Heart right ventricle (tissue), 16 donors: Measurements from ENCODE around the gene PHC1. TPM values are rescaled to one million over a fixed set of nuclear protein-coding genes. Genes with fewer than 3 reads are reported as not detected.
"Not testable (repeated sequence)": the region's sequence is repeated elsewhere in the genome, so short reads cannot be mapped to it uniquely, and the experiment has no call there.

Source experiments
- ATAC-seq, 8 donors: fragments of 200-7000 bp; cut with Tn5 transposase; one replicate each; pipeline ENCODE4 v1.9.1; 2020; ENCODE audit warnings: mild to moderate bottlenecking in 8 of 8, moderate library complexity in 8 of 8, moderate number of reproducible peaks in 1 of 8
- DNase-seq, 2 donors: peaks; one replicate each; pipeline ENCODE4 v3.0.0-alpha.2; 2020
- H3K27ac ChIP-seq, 10 donors: fragments of 200-600 bp; sonication (generic) in 2 of 10; one replicate each; pipeline versions ENCODE4 v1.5.0 to v1.8.0; 2020 to 2022; ENCODE audit warnings: mild to moderate bottlenecking in 3 of 10
- H3K27me3 ChIP-seq, 7 donors: fragments of 200-600 bp; one replicate each; pipeline ENCODE4 v1.8.0; 2021 to 2022; ENCODE audit warnings: mild to moderate bottlenecking in 2 of 7
- H3K36me3 ChIP-seq, 9 donors: fragments of 200-600 bp; sonication (generic) in 1 of 9; one replicate each; pipeline versions ENCODE4 v1.5.0 to v1.8.0; 2020 to 2022; ENCODE audit warnings: mild to moderate bottlenecking in 2 of 9
- H3K4me1 ChIP-seq, 9 donors: fragments of 200-600 bp; sonication (generic) in 1 of 9; one replicate each; pipeline versions ENCODE4 v1.5.0 to v1.8.0; 2020 to 2022; ENCODE audit warnings: mild to moderate bottlenecking in 4 of 9
- H3K4me3 ChIP-seq, 10 donors: fragments of 200-600 bp; sonication (generic) in 2 of 10; one replicate each; pipeline versions ENCODE4 v1.5.0 to v1.8.0; 2020 to 2022; ENCODE audit warnings: mild to moderate bottlenecking in 7 of 10, moderate library complexity in 2 of 10
- H3K9me3 ChIP-seq, 11 donors: fragments of 200-600 bp in 10 of 11; sonication (generic) in 2 of 11; one replicate each; pipeline versions ENCODE4 v1.5.0 to v1.8.0; 2013 to 2022; ENCODE audit warnings: mild to moderate bottlenecking in 2 of 11, control low read depth in 1 of 11, moderate library complexity in 1 of 11
- WGBS, 2 donors: extraction: QIAGEN DNeasy Blood & Tissue Kit; methylation state at CpG; one replicate each; pipeline ENCODE4 v1.1.7; 2013; ENCODE audit warnings: inconsistent platforms in 1 of 2; 5-methylcytosine and 5-hydroxymethylcytosine counted together
- intact Hi-C, 10 donors: fragments of 100-400 bp; cut with DNase I; formaldehyde crosslinking; loops; one replicate each; pipeline versions ENCODE4 v1.11.1 to v1.14.2; 2022
- polyA plus RNA-seq, 2 donors: library from polyadenylated mRNA; stranded (reverse); fragments of 200-250 nt; gene quantifications; one replicate each; pipeline ENCODE4 v1.2.3, GENCODE V29; 2013
- total RNA-seq, 10 donors: library from RNA; stranded (reverse); fragmentation: NEBNext Ultra II Directional in 3 of 10; extraction: Animal tissue kit (Norgen Biotek cat#: 25700) in 3 of 10; gene quantifications; one replicate each; pipeline versions ENCODE4 v1.2.1 to v1.2.4, GENCODE V29; 2021 to 2023
- TF ChIP-seq, protein P1 (sequence below), 9 donors: fragments of 200-600 bp; sonication (generic) in 2 of 9; IDR thresholded peaks; one replicate each; pipeline versions ENCODE4 v1.5.0 to v1.8.0; 2021 to 2022; ENCODE audit warnings: antibody characterized with exemption in 9 of 9, mild to moderate bottlenecking in 5 of 9, moderate library complexity in 1 of 9
- donor health status: Arrhythmogenic right ventricular cardiomyopathy.
- donor health status: ischemic (EF 13 %, LVEDD 7.1; RV severe dilation, severe dysfunction).
- donor health status: healthy with polysubstance abuse.
- donor health status: DM: no; HTN: yes; CAD: no.
- donor health status: DM: no; HTN: no; CAD: no.
- donor health status: ischemic (EF 25% LVEDD 6.9; RV normal size, moderate dysfunction).
- donor health status: ischemic (EF 25% LVEDD 5.7; RV mildly dilated, moderate dysfunction).
- donor health status: healthy.
- donor health status: DM: yes; HTN: yes; CAD: no.
- donor health status: Ischemic cardiomyopathy.
- donor health status: ischemic (EF 35%, LVEDD 5.7; RV mildly dilated, moderate dysfunction).
- donor health status: nonischemic (EF 11% LVEDD 7.7; RV severe dilation, severe dysfunction).
- donor health status: DM: yes; HTN: yes; CAD: no.
- donor health status: PGD.
- donor health status: ischemic (EF 29% LVEDD 5.4; RV normal size, mild dysfunction).
- donor health status: nonischemic (EF 23%, LVEDD 6.1; RV moderate dilation, normal function).

PHC1 gene
- total and polyA plus RNA-seq, 12 donors: 15.4 to 33.6 (median 23.7) TPM

DNA sequence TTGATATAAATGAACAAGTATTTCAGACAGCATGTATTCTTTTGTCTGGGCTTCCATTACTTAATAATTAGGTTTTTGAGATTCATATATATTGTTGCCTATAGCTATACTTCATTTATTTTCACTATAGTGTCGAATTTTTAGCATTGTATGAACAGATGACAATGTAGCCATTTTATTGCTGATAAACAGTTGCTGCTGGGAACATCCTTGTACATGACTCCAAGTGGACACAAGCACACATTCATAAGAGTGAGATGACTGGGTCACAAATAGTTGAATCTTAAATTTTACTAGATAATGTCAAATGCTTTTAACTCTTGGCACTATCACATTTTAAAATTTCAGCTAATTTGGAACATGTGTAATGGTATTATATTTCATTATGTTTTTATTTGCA, 19.3 kb upstream of the PHC1 start:
- WGBS, 2 donors: 68 to 70% methylated on average over 1 of the region's 1 CpG
- Histone ChIP-seq H3K9me3 (no peaks in the 10 kb centered on the region), H3K4me1 (peaks cover 0 to 5% (median 0%) of the 10 kb centered on the region in 9 donors), H3K36me3 (no peaks in the 10 kb centered on the region), H3K4me3 (no peak overlapping the region), H3K27me3 (no peaks in the 10 kb centered on the region), H3K27ac (no peak overlapping the region)
- ATAC-seq (no peak), DNase-seq (no peak)
- TF ChIP-seq, protein P1, sequence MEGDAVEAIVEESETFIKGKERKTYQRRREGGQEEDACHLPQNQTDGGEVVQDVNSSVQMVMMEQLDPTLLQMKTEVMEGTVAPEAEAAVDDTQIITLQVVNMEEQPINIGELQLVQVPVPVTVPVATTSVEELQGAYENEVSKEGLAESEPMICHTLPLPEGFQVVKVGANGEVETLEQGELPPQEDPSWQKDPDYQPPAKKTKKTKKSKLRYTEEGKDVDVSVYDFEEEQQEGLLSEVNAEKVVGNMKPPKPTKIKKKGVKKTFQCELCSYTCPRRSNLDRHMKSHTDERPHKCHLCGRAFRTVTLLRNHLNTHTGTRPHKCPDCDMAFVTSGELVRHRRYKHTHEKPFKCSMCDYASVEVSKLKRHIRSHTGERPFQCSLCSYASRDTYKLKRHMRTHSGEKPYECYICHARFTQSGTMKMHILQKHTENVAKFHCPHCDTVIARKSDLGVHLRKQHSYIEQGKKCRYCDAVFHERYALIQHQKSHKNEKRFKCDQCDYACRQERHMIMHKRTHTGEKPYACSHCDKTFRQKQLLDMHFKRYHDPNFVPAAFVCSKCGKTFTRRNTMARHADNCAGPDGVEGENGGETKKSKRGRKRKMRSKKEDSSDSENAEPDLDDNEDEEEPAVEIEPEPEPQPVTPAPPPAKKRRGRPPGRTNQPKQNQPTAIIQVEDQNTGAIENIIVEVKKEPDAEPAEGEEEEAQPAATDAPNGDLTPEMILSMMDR (IDR thresholded peaks at IDR 0.05): no peak
- intact Hi-C loops: loop anchor here in 7 of 10 donors (5.0 to 10.0 kb wide), 6 partner anchors 110 to 213 kb away; no protein-coding TSS in a partner anchor

DNA sequence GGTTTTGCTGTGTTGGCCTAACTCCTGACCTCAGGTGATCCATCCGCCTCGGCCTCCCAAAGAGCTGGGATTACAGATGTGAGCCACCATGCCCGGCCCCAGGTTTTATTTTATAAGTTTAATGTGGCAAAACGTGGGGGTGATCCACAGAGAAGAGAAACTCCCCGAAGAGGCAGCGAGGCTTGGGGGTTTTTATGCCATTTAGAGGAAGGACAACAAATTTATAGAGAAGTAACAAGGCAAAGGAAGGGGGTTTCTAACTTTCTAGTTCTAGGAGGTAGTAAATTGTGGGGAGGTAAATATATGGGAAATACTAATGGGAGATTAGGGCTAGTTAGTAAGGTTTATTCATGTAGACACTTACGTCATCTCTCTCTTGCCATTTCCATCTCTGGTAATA, 17.2 kb upstream of the PHC1 start:
- 92 to 93% methylated on average over 7 of the region's 7 CpGs for WGBS, 2 donors
- Histone ChIP-seq H3K27ac (no peak overlapping the region), H3K36me3 (no peaks in the 10 kb centered on the region), H3K9me3 (no peaks in the 10 kb centered on the region), H3K4me1 (no peaks in the 10 kb centered on the region), H3K27me3 (no peaks in the 10 kb centered on the region), H3K4me3 (no peak overlapping the region)
- TF ChIP-seq, protein P1 (IDR thresholded peaks at IDR 0.05): no peak
- ATAC-seq (no peak), DNase-seq (no peak)
- intact Hi-C loops: loop anchor here in 5 of 10 donors (10.0 kb wide), 3 partner anchors 112 to 212 kb away; no protein-coding TSS in a partner anchor

DNA sequence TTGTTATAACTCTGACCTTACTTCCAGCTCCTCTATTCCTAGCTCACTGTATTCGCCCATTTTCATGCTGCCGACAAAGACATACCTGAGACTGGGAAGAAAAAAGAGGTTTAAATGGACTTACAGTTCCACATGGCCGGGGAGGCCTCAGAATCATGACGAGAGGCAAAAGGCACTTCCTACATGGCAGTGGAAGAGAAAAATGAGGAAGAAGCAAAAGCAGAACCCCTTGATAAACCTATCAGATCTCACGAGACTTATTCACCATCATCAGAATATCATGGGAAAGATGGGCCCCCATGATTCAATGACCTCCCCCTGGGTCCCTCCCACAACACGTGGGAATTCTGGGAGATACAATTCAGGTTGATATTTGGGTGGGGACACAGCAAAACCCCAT, 14.5 kb upstream of the PHC1 start:
- no peak for DNase-seq
- no peak overlapping the region for H3K4me3 ChIP-seq
- 84 to 87% methylated on average over 6 of the region's 6 CpGs for WGBS, 2 donors
- no peaks in the 10 kb centered on the region for H3K27me3 ChIP-seq
- ATAC-seq: no peak
- no peaks in the 10 kb centered on the region for H3K36me3 ChIP-seq
- peaks cover 0 to 7% (median 0%) of the 10 kb centered on the region in 9 donors for H3K4me1 ChIP-seq
- intact Hi-C loops: loop anchor here in 5 of 10 donors (10.0 kb wide), 3 partner anchors 115 to 215 kb away; no protein-coding TSS in a partner anchor
- TF ChIP-seq, protein P1 (IDR thresholded peaks at IDR 0.05): no peak
- no peak overlapping the region for H3K27ac ChIP-seq
- no peaks in the 10 kb centered on the region for H3K9me3 ChIP-seq

DNA sequence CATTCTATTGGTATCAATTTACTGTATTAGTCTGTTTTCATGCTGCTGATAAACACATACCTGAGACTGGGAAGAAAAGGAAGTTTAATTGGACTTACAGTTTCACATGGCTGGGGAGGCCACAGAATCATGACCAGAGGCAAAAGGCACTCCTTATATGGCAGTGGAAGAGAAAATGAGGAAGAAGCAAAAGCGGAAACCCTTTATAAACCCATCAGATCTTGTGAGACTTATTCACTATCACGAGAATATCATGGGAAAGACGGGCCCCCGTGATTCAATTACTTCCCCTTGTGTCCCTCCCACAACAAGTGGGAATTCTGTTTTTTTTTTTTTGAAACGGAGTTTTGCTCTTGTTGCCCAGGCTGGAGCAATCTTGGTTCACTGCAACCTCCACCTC, 11.6 kb upstream of the PHC1 start:
- H3K9me3 ChIP-seq, intact Hi-C loops, H3K27ac ChIP-seq, ATAC-seq, DNase-seq, H3K27me3 ChIP-seq, H3K4me3 ChIP-seq, H3K36me3 ChIP-seq: not testable (repeated sequence)
- 73 to 82% methylated on average over 5 of the region's 5 CpGs for WGBS, 2 donors
- peaks cover 0 to 12% (median 0%) of the 10 kb centered on the region in 9 donors for H3K4me1 ChIP-seq

DNA sequence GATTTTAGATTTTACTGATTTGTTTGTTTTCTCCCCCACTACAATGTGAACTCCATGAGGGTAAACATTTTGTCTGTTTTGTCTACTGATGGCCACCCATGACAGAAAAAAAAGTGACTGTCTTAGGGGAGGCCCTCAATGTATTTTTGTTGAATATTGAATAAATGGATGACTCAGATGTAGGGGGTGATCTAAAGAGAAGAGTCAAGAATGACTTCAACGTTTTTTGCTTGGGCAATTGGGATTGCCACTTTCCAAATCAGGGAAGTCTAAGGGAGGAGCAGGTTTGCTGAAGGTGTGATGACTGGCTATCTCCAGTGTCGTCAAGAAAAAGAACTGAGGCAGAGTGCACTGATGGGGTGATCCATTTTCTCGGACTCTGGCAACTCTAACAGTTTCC, 10.7 kb upstream of the PHC1 start:
- H3K9me3 ChIP-seq: no peaks in the 10 kb centered on the region
- no peaks in the 10 kb centered on the region for H3K36me3 ChIP-seq
- 79 to 82% methylated on average over 3 of the region's 3 CpGs for WGBS, 2 donors
- ATAC-seq (no peak), DNase-seq (no peak)
- no peaks in the 10 kb centered on the region for H3K27me3 ChIP-seq
- H3K27ac ChIP-seq: no peak overlapping the region
- intact Hi-C loops: no loop called here
- peaks cover 0 to 12% (median 0%) of the 10 kb centered on the region in 9 donors for H3K4me1 ChIP-seq
- TF ChIP-seq, protein P1 (IDR thresholded peaks at IDR 0.05): no peak
- no peak overlapping the region for H3K4me3 ChIP-seq
